H7 (cell line): ENCODE results near the gene ITIH5. TPM values are rescaled to one million over a fixed set of nuclear protein-coding genes. Genes with fewer than 3 reads are reported as not detected.

Source experiments
- total RNA-seq: library from RNA; depleted of rRNA; stranded (reverse); fragments of >200 nt; shearing (Covaris generic); gene quantifications from 2 replicates; pipeline ENCODE4 v1.2.3, GENCODE V29; 2014; rRNA removed

ITIH5 gene
- total RNA-seq, 1 experiment from 2014 or later, result 1.9 TPM

Other genes starting within 250 kb of the ITIH5 start
- gene ITIH2, start 36.4 kb upstream of the ITIH5 start, total RNA-seq, result not detected in 2 replicates
- gene KIN, start 121.0 kb upstream of the ITIH5 start, total RNA-seq, result 5.9 and 10.6 TPM in 2 replicates
- gene ATP5F1C, start 121.2 kb upstream of the ITIH5 start, total RNA-seq, result 414 and 483 TPM in 2 replicates
- gene TAF3, start 151.5 kb upstream of the ITIH5 start, total RNA-seq, result 1.5 and 2.7 TPM in 2 replicates